PC-3 (cell line): ENCODE results near the gene SCGB1C1. TPM values are rescaled to one million over a fixed set of nuclear protein-coding genes. Genes with fewer than 3 reads are reported as not detected.

Source experiments
- ATAC-seq: fragments of 200-7000 bp; cut with Tn5 transposase; 2 replicates; pipeline ENCODE4 v1.9.1; 2020; ENCODE audit warnings: mild to moderate bottlenecking, moderate library complexity
- BruUV-seq: library from RNA; stranded (reverse); fragments of 400-500 nt; replicated peaks from 2 replicates; lab custom pipeline; 2021; lab: Mats Ljungman, UMichigan
- CTCF ChIA-PET: fragments of 300-600 bp; sonication (Branson Sonifier 250); formaldehyde crosslinking; loops from one replicate; lab custom pipeline; 2022; ENCODE audit warnings: antibody characterized with exemption; lab: Charles Lee
- POLR2A ChIA-PET: fragments of 300-600 bp; sonication (Branson Sonifier 250); formaldehyde crosslinking; loops from one replicate; lab custom pipeline; 2022; ENCODE audit warnings: antibody characterized with exemption; ENCODE audit not compliant: unreplicated experiment; lab: Charles Lee
- DNase-seq: peaks from one replicate; pipeline ENCODE4 v3.0.0-alpha.2; 2015
- H2AFZ ChIP-seq: fragments of 300-600 bp; sonication (generic); 2 replicates; pipeline ENCODE4 v1.6.0; 2016; ENCODE audit warnings: antibody characterized with exemption, low read length
- H3F3A ChIP-seq: fragments of 300-600 bp; sonication (generic); one replicate; pipeline ENCODE4 v1.6.0; 2017; ENCODE audit warnings: antibody characterized with exemption, low read length, control low read depth, mild to moderate bottlenecking; ENCODE audit not compliant: unreplicated experiment
- H3K27ac ChIP-seq: fragments of 300-600 bp; sonication (generic); 2 replicates; pipeline ENCODE4 v1.5.1; 2016; ENCODE audit warnings: mild to moderate bottlenecking, low read length
- H3K27me3 ChIP-seq: fragments of 300-600 bp; sonication (generic); 2 replicates; pipeline ENCODE4 v1.6.1; 2016; ENCODE audit warnings: low read length, mixed read lengths
- H3K36me3 ChIP-seq: fragments of 300-600 bp; sonication (generic); 2 replicates; pipeline ENCODE4 v1.6.1; 2016; ENCODE audit warnings: low read depth, mixed run types, low read length, mixed read lengths
- H3K4me1 ChIP-seq: fragments of 300-600 bp; sonication (generic); 2 replicates; pipeline ENCODE4 v1.5.1; 2016; ENCODE audit warnings: low read length; ENCODE audit not compliant: insufficient read depth
- H3K4me2 ChIP-seq: fragments of 300-600 bp; sonication (generic); 2 replicates; pipeline ENCODE4 v1.6.0; 2016; ENCODE audit warnings: low read length
- H3K4me3 ChIP-seq: fragments of 300-600 bp; sonication (generic); 2 replicates; pipeline ENCODE4 v1.5.1; 2016; ENCODE audit warnings: mild to moderate bottlenecking, low read length, mixed read lengths
- H3K79me2 ChIP-seq: fragments of 300-600 bp; sonication (generic); 2 replicates; pipeline ENCODE4 v1.6.1; 2017; ENCODE audit warnings: low read length, mixed read lengths
- H3K9ac ChIP-seq: fragments of 300-600 bp; sonication (generic); 2 replicates; pipeline ENCODE4 v1.6.0; 2016; ENCODE audit warnings: mild to moderate bottlenecking, low read length
- H3K9me2 ChIP-seq: fragments of 300-600 bp; sonication (generic); replicated peaks from 2 replicates; pipeline ENCODE4 v1.6.1; 2016; ENCODE audit warnings: mixed run types, low read length, mixed read lengths
- H3K9me3 ChIP-seq: fragments of 300-600 bp; sonication (generic); 2 replicates; pipeline ENCODE4 v1.6.1; 2016; ENCODE audit warnings: low read length, mixed read lengths
- H4K20me1 ChIP-seq: fragments of 300-600 bp; sonication (generic); 2 replicates; pipeline ENCODE4 v1.6.1; 2016; ENCODE audit warnings: low read length, mixed read lengths
- EZH2 ChIP-seq: fragments of 300-600 bp; sonication (generic); IDR thresholded peaks from one replicate; pipeline ENCODE4 v1.6.1; 2017; ENCODE audit warnings: antibody characterized with exemption, mild to moderate bottlenecking, low read length; ENCODE audit not compliant: unreplicated experiment
- EZH2phosphoT487 ChIP-seq: fragments of 300-600 bp; sonication (generic); IDR thresholded peaks from 2 replicates; pipeline ENCODE4 v1.6.1; 2018; ENCODE audit warnings: mild to moderate bottlenecking, antibody characterized with exemption, low read length, borderline replicate concordance
- intact Hi-C: fragments of 100-400 bp; cut with micrococcal nuclease; formaldehyde crosslinking; loops from 2 replicates; pipeline ENCODE4 v1.9.0; 2023
- total RNA-seq: library from RNA; depleted of rRNA; stranded (reverse); fragments of >200 nt; gene quantifications from 2 replicates; pipeline ENCODE4 v1.2.3, GENCODE V29; 2014
- TF ChIP-seq, protein P1 (sequence below): fragments of 300-600 bp; sonication (generic); conservative IDR thresholded peaks from 2 replicates; pipeline ENCODE4 v1.5.1; 2017; ENCODE audit warnings: antibody characterized with exemption, low read depth, mild to moderate bottlenecking, low read length

Gene SCGB1C1
- total RNA-seq, 1 experiment from 2014 or later: not detected

DNA sequence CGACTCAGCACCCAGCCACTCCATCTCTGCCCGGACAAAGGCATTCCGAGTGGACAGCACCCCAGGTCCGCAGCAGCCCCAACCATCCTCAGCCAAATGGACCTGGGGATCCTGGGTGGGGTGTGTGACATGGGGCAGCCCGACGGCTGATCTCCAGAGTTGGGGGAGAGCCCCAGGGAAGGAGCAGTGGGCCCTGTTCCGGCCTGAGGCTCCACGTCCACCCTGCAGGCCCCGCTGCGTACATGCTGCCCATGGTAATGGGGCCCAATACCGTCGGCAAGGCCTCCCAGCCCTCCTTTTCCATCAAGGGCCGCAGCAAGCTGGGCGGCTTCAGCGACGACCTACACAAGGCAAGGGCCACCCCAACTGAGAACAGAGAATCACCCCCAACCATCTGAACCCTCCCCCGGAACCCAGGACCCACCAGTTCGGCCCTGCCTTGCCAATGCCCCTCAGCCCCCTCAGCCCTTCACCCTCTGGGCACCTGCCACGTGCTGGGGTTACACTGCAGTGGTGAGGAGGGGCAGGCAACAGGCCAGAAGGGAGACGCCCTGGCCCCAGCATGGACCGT lies 5.4 kb downstream of the SCGB1C1 start:
- Histone ChIP-seq H3K4me3 (no peak overlapping the region), H3K36me3 (no peaks in the 10 kb centered on the region), H3K4me2 (no peak overlapping the region), H3K9me2 (no peaks in the 10 kb centered on the region), H3F3A (no peaks in the 10 kb centered on the region), H3K4me1 (no peaks in the 10 kb centered on the region), H3K9me3 (no peaks in the 10 kb centered on the region), H3K27ac (no peak overlapping the region), H3K9ac (no peak overlapping the region), H4K20me1 (no peaks in the 10 kb centered on the region), H3K79me2 (no peaks in the 10 kb centered on the region), H2AFZ (no peak overlapping the region), H3K27me3 (no peaks in the 10 kb centered on the region)
- DNase-seq (no peak), ATAC-seq (no peak)
- POLR2A ChIA-PET: no interaction called here
- CTCF ChIA-PET: no interaction called here
- TF ChIP-seq, protein P1, sequence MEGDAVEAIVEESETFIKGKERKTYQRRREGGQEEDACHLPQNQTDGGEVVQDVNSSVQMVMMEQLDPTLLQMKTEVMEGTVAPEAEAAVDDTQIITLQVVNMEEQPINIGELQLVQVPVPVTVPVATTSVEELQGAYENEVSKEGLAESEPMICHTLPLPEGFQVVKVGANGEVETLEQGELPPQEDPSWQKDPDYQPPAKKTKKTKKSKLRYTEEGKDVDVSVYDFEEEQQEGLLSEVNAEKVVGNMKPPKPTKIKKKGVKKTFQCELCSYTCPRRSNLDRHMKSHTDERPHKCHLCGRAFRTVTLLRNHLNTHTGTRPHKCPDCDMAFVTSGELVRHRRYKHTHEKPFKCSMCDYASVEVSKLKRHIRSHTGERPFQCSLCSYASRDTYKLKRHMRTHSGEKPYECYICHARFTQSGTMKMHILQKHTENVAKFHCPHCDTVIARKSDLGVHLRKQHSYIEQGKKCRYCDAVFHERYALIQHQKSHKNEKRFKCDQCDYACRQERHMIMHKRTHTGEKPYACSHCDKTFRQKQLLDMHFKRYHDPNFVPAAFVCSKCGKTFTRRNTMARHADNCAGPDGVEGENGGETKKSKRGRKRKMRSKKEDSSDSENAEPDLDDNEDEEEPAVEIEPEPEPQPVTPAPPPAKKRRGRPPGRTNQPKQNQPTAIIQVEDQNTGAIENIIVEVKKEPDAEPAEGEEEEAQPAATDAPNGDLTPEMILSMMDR: no peak
- no peak for TF ChIP-seq EZH2
- TF ChIP-seq EZH2phosphoT487: no peak
- BruUV-seq: no TSS peak
- intact Hi-C loops: no loop called here

GRCh38 chr11:199004-199581 lies 6.2 kb downstream of the SCGB1C1 start:
- Histone ChIP-seq H3K9me3 (no peaks in the 10 kb centered on the region), H3K4me3 (no peak overlapping the region), H3K4me1 (no peaks in the 10 kb centered on the region), H3K4me2 (no peak overlapping the region), H2AFZ (no peak overlapping the region), H3K79me2 (no peaks in the 10 kb centered on the region), H3K27ac (no peak overlapping the region), H3K9ac (no peak overlapping the region), H4K20me1 (no peaks in the 10 kb centered on the region), H3K36me3 (no peaks in the 10 kb centered on the region), H3K27me3 (no peaks in the 10 kb centered on the region), H3F3A (no peaks in the 10 kb centered on the region), H3K9me2 (no peaks in the 10 kb centered on the region)
- ATAC-seq (no peak), DNase-seq (no peak)
- ChIA-PET POLR2A (no interaction called here), CTCF (no interaction called here)
- BruUV-seq: no TSS peak
- intact Hi-C loops: no loop called here
- TF ChIP-seq EZH2 (no peak), EZH2phosphoT487 (no peak)
- TF ChIP-seq, protein P1: no peak

DNA sequence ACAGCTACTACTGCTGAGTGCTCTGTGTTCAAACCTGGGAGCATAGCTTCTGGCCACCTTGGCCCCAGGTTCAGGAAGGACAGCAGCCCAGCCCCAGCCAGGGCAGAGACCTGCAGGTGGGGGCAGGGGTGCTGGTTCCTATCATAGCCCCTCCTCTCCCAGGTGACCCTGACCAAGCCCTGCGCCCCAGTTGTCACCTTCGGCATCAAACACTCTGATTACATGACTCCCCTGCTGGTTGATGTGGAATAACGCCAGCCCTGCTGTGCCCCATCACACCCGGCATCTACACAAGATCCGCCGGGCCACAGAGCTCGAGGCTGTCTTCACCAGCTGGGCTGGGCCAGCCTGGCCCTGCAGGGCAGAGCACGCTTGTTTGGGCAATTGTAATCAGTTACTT lies 6.9 kb downstream of the SCGB1C1 start:
- H3K27ac ChIP-seq: no peak overlapping the region
- no peaks in the 10 kb centered on the region for H3K4me1 ChIP-seq
- H3K9me2 ChIP-seq: no peaks in the 10 kb centered on the region
- H3K4me2 ChIP-seq: no peak overlapping the region
- no peak overlapping the region for H3K4me3 ChIP-seq
- CTCF ChIA-PET: no interaction called here
- H3K79me2 ChIP-seq: no peaks in the 10 kb centered on the region
- H4K20me1 ChIP-seq: no peaks in the 10 kb centered on the region
- H3K9ac ChIP-seq: no peak overlapping the region
- TF ChIP-seq, protein P1: no peak
- TF ChIP-seq EZH2: no peak
- no peak for TF ChIP-seq EZH2phosphoT487
- no peaks in the 10 kb centered on the region for H3F3A ChIP-seq
- no peaks in the 10 kb centered on the region for H3K27me3 ChIP-seq
- POLR2A ChIA-PET: no interaction called here
- no peak overlapping the region for H2AFZ ChIP-seq
- H3K36me3 ChIP-seq: no peaks in the 10 kb centered on the region
- no TSS peak for BruUV-seq
- no peak for DNase-seq
- no peaks in the 10 kb centered on the region for H3K9me3 ChIP-seq
- intact Hi-C loops: no loop called here
- peak; percentile 16; the same call in 1 of the 2 replicates for ATAC-seq
